LHCN-M2 (cell line): ENCODE results near the gene SBNO2. TPM values are rescaled to one million over a fixed set of nuclear protein-coding genes. Genes with fewer than 3 reads are reported as not detected.

ENCODE experiments used
- DNase-seq: peaks from one replicate; pipeline ENCODE4 v3.0.0-alpha.2; 2012; ENCODE audit warnings: low read depth
- total RNA-seq: library from RNA; depleted of rRNA; stranded (reverse); fragments of >200 nt; gene quantifications from 2 replicates; pipeline ENCODE4 v1.2.3, GENCODE V29; 2014

SBNO2 gene
- total RNA-seq, 1 experiment from 2014 or later, result 33.9 TPM

- peak; percentile 76 for DNase-seq
Measured at GRCh38 chr19:1154731-1155351, 19.2 kb downstream of the SBNO2 start.

GRCh38 chr19:1153891-1154730 is 20.0 kb downstream of the SBNO2 start:
- DNase-seq, result no peak

- no peak for DNase-seq
Measured at GRCh38 chr19:1151917-1152587, 22.0 kb downstream of the SBNO2 start.

- no peak for DNase-seq
Measured at GRCh38 chr19:1151037-1151724, 22.9 kb downstream of the SBNO2 start.

- DNase-seq, result no peak
Measured at GRCh38 chr19:1150333-1151036, 23.6 kb downstream of the SBNO2 start.

GRCh38 chr19:1149259-1150045 is 24.6 kb downstream of the SBNO2 start:
- DNase-seq, result no peak

GRCh38 chr19:1147934-1148549 is 26.0 kb downstream of the SBNO2 start:
- no peak for DNase-seq

GRCh38 chr19:1146858-1147780 is 26.9 kb downstream of the SBNO2 start:
- no peak for DNase-seq

GRCh38 chr19:1146412-1146699 is 27.7 kb downstream of the SBNO2 start:
- no peak for DNase-seq

GRCh38 chr19:1145635-1146411 is 28.2 kb downstream of the SBNO2 start:
- DNase-seq, result no peak

GRCh38 chr19:1144741-1145140 is 29.3 kb downstream of the SBNO2 start:
- DNase-seq, result no peak

GRCh38 chr19:1143828-1144399 is 30.2 kb downstream of the SBNO2 start:
- no peak for DNase-seq

GRCh38 chr19:1141944-1142343 is 32.1 kb downstream of the SBNO2 start:
- DNase-seq, result no peak

- DNase-seq, result no peak
Measured at GRCh38 chr19:1140272-1141027, 33.6 kb downstream of the SBNO2 start.

- DNase-seq, result no peak
Measured at GRCh38 chr19:1139126-1139525, 34.9 kb downstream of the SBNO2 start.

- no peak for DNase-seq
Measured at GRCh38 chr19:1138121-1138520, 35.9 kb downstream of the SBNO2 start.

- DNase-seq, result no peak
Measured at GRCh38 chr19:1136621-1137317, 37.3 kb downstream of the SBNO2 start.
